ENCODE data around the gene KLK6. TPM values are rescaled to one million over a fixed set of nuclear protein-coding genes. Genes with fewer than 3 reads are reported as not detected.

Gene KLK6
- total RNA-seq, 1 donor from 2014 or later, result not detected

- Histone ChIP-seq H3K27me3 (ENCODE audit: low read depth) (peaks cover 71% of the 10 kb centered on the region), H3K36me3 (no peaks in the 10 kb centered on the region), H3K27ac (replicated peaks) (no peak overlapping the region), H3K9me3 (replicated peaks) (peaks cover 5% of the 10 kb centered on the region), H3K4me3 (no peak overlapping the region), H3K4me1 (no peaks in the 10 kb centered on the region)
- no peak for DNase-seq
- intact Hi-C loops (cut with micrococcal nuclease), result no loop called here
- no peak for TF ChIP-seq CTCF (IDR thresholded peaks at IDR 0.05; ENCODE audit: borderline replicate concordance)
Measured at GRCh38 chr19:50944795-50945194, 24.6 kb downstream of the KLK6 start.

GRCh38 chr19:50943074-50943828 lies 26.1 kb downstream of the KLK6 start:
- no peak for TF ChIP-seq CTCF (IDR thresholded peaks at IDR 0.05; ENCODE audit: borderline replicate concordance)
- Histone ChIP-seq H3K4me3 (no peak overlapping the region), H3K4me1 (no peaks in the 10 kb centered on the region), H3K27me3 (ENCODE audit: low read depth) (peaks cover 78% of the 10 kb centered on the region), H3K27ac (replicated peaks) (no peak overlapping the region), H3K9me3 (replicated peaks) (peaks cover 12% of the 10 kb centered on the region), H3K36me3 (no peaks in the 10 kb centered on the region)
- DNase-seq, result no peak
- intact Hi-C loops (cut with micrococcal nuclease), result no loop called here

GRCh38 chr19:50939596-50939995 lies 29.8 kb downstream of the KLK6 start:
- H3K4me3 ChIP-seq, result no peak overlapping the region
- H3K9me3 ChIP-seq (replicated peaks), result peaks cover 12% of the 10 kb centered on the region
- no peaks in the 10 kb centered on the region for H3K36me3 ChIP-seq
- no peak for TF ChIP-seq CTCF (IDR thresholded peaks at IDR 0.05; ENCODE audit: borderline replicate concordance)
- DNase-seq, result no peak
- peaks cover 88% of the 10 kb centered on the region for H3K27me3 ChIP-seq (ENCODE audit: low read depth)
- H3K27ac ChIP-seq (replicated peaks), result no peak overlapping the region
- intact Hi-C loops (cut with micrococcal nuclease), result no loop called here
- H3K4me1 ChIP-seq, result no peaks in the 10 kb centered on the region

GRCh38 chr19:50933640-50934039 lies 35.8 kb downstream of the KLK6 start:
- no peak for TF ChIP-seq CTCF (IDR thresholded peaks at IDR 0.05; ENCODE audit: borderline replicate concordance)
- H3K4me1 ChIP-seq, result no peaks in the 10 kb centered on the region
- H3K9me3 ChIP-seq (replicated peaks), result no peaks in the 10 kb centered on the region
- no peak for DNase-seq
- no peak overlapping the region for H3K27ac ChIP-seq (replicated peaks)
- H3K4me3 ChIP-seq, result no peak overlapping the region
- H3K36me3 ChIP-seq, result no peaks in the 10 kb centered on the region
- peaks cover 97% of the 10 kb centered on the region for H3K27me3 ChIP-seq (ENCODE audit: low read depth)
- intact Hi-C loops (cut with micrococcal nuclease), result no loop called here

- no peak for DNase-seq
- no peak for TF ChIP-seq CTCF (IDR thresholded peaks at IDR 0.05; ENCODE audit: borderline replicate concordance)
- H3K9me3 ChIP-seq (replicated peaks), result no peaks in the 10 kb centered on the region
- H3K36me3 ChIP-seq, result no peaks in the 10 kb centered on the region
- intact Hi-C loops (cut with micrococcal nuclease), result no loop called here
- H3K4me3 ChIP-seq, result no peak overlapping the region
- no peak overlapping the region for H3K27ac ChIP-seq (replicated peaks)
- H3K4me1 ChIP-seq, result no peaks in the 10 kb centered on the region
- H3K27me3 ChIP-seq (ENCODE audit: low read depth), result peaks cover 97% of the 10 kb centered on the region
Measured at GRCh38 chr19:50932690-50933083, 36.7 kb downstream of the KLK6 start.

All from left ventricle myocardium inferior (tissue), 1 donor.